ENCODE data around the gene TMCC3.

The TMCC3 gene

GRCh38 chr12:94670075-94670474 lies 19.7 kb upstream of the TMCC3 start:
- no peak overlapping the region for H3K4me3 ChIP-seq (ENCODE audit: low read length)
- H3K9me3 ChIP-seq (replicated peaks; ENCODE audit: insufficient read depth, low read length): no peaks in the 10 kb centered on the region
- no peaks in the 10 kb centered on the region for H3K79me2 ChIP-seq (ENCODE audit: low read length)
- no peaks in the 10 kb centered on the region for H3F3A ChIP-seq (ENCODE audit: insufficient read depth, low read length)
- no peaks in the 10 kb centered on the region for H3K27me3 ChIP-seq (replicated peaks; ENCODE audit: insufficient read depth, low read length)
- no peak overlapping the region for H3K9ac ChIP-seq (ENCODE audit: low read length)
- no peaks in the 10 kb centered on the region for H3K36me3 ChIP-seq (replicated peaks; ENCODE audit: insufficient read depth, low read length)
- H3K4me1 ChIP-seq (ENCODE audit: low read length): no peaks in the 10 kb centered on the region
- H2AFZ ChIP-seq (ENCODE audit: low read length): no peak overlapping the region
- no peak for TF ChIP-seq EZH2phosphoT487 (IDR thresholded peaks at IDR 0.05; ENCODE audit: low read length)
- TF ChIP-seq, protein P1, sequence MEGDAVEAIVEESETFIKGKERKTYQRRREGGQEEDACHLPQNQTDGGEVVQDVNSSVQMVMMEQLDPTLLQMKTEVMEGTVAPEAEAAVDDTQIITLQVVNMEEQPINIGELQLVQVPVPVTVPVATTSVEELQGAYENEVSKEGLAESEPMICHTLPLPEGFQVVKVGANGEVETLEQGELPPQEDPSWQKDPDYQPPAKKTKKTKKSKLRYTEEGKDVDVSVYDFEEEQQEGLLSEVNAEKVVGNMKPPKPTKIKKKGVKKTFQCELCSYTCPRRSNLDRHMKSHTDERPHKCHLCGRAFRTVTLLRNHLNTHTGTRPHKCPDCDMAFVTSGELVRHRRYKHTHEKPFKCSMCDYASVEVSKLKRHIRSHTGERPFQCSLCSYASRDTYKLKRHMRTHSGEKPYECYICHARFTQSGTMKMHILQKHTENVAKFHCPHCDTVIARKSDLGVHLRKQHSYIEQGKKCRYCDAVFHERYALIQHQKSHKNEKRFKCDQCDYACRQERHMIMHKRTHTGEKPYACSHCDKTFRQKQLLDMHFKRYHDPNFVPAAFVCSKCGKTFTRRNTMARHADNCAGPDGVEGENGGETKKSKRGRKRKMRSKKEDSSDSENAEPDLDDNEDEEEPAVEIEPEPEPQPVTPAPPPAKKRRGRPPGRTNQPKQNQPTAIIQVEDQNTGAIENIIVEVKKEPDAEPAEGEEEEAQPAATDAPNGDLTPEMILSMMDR (IDR thresholded peaks at IDR 0.05; ENCODE audit: low read length): no peak
- no peak for TF ChIP-seq EZH2 (optimal IDR thresholded peaks at IDR 0.05; ENCODE audit: low read depth, low read length)
- no peak overlapping the region for H3K27ac ChIP-seq (ENCODE audit: low read length)
- no peaks in the 10 kb centered on the region for H3K9me2 ChIP-seq (replicated peaks; ENCODE audit: insufficient read depth, low read length)
- no peak for DNase-seq
- no peaks in the 10 kb centered on the region for H4K20me1 ChIP-seq (ENCODE audit: insufficient read depth, low read length)
- no peak overlapping the region for H3K4me2 ChIP-seq (ENCODE audit: low read depth, low read length)

DNA sequence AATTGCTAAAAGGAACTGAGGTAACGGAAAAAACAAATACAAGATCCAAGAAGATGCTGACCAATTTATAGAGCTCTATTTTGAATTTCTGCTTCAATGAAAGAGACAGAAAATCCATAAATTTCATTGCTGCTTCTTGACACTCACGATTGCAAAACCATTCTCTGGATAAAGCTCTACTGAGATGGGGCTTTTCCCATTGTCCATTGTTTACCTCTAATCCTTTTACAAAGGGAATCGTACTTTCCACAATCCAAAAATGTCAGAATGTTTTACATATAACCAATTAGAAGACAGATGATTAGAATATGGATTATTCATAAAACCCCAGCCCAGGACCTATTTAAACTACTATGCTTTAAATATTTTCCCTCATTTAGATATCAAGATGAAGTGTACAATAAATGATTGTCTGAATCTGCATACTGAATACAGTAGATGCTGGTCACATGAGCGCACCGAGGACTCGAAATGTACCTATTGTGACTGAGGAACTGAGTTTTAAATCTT lies 16.7 kb upstream of the TMCC3 start:
- no peak for TF ChIP-seq EZH2phosphoT487 (IDR thresholded peaks at IDR 0.05; ENCODE audit: low read length)
- TF ChIP-seq EZH2 (optimal IDR thresholded peaks at IDR 0.05; ENCODE audit: low read depth, low read length): no peak
- TF ChIP-seq, protein P1 (IDR thresholded peaks at IDR 0.05; ENCODE audit: low read length): no peak
- Histone ChIP-seq H3K4me3 (ENCODE audit: low read length) (no peak overlapping the region), H3K27ac (ENCODE audit: low read length) (no peak overlapping the region), H3K36me3 (replicated peaks; ENCODE audit: insufficient read depth, low read length) (no peaks in the 10 kb centered on the region), H3K9ac (ENCODE audit: low read length) (no peak overlapping the region), H2AFZ (ENCODE audit: low read length) (no peak overlapping the region), H3F3A (ENCODE audit: insufficient read depth, low read length) (no peaks in the 10 kb centered on the region), H3K4me1 (ENCODE audit: low read length) (no peaks in the 10 kb centered on the region), H4K20me1 (ENCODE audit: insufficient read depth, low read length) (no peaks in the 10 kb centered on the region), H3K9me3 (replicated peaks; ENCODE audit: insufficient read depth, low read length) (no peaks in the 10 kb centered on the region), H3K79me2 (ENCODE audit: low read length) (no peaks in the 10 kb centered on the region), H3K9me2 (replicated peaks; ENCODE audit: insufficient read depth, low read length) (no peaks in the 10 kb centered on the region), H3K27me3 (replicated peaks; ENCODE audit: insufficient read depth, low read length) (no peaks in the 10 kb centered on the region), H3K4me2 (ENCODE audit: low read depth, low read length) (no peak overlapping the region)
- no peak for DNase-seq

DNA sequence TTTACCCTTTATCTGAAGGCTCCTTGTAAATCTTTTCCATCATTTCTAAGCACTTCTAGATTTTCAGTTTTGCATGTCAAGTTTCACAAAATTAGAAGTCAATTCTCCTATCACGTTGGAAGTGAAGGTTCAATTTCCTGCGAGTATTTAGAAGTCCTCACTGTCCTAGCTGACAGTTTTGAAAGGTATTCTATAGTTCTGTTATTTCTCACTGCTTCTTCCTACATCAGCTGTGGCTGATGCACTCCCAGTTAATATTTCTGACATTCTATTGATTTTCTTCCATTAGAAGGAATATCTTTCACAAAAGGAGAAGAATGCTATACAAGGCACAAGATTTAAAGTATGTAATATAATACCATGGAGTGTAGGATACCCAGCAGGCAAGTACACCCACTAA lies 15.8 kb upstream of the TMCC3 start:
- no peak overlapping the region for H3K4me3 ChIP-seq (ENCODE audit: low read length)
- no peak overlapping the region for H2AFZ ChIP-seq (ENCODE audit: low read length)
- TF ChIP-seq EZH2phosphoT487 (IDR thresholded peaks at IDR 0.05; ENCODE audit: low read length) (no peak), EZH2 (optimal IDR thresholded peaks at IDR 0.05; ENCODE audit: low read depth, low read length) (no peak)
- TF ChIP-seq, protein P1 (IDR thresholded peaks at IDR 0.05; ENCODE audit: low read length): no peak
- no peaks in the 10 kb centered on the region for H3K27me3 ChIP-seq (replicated peaks; ENCODE audit: insufficient read depth, low read length)
- H3F3A ChIP-seq (ENCODE audit: insufficient read depth, low read length): no peaks in the 10 kb centered on the region
- H3K79me2 ChIP-seq (ENCODE audit: low read length): no peaks in the 10 kb centered on the region
- H3K4me1 ChIP-seq (ENCODE audit: low read length): no peaks in the 10 kb centered on the region
- H3K9me2 ChIP-seq (replicated peaks; ENCODE audit: insufficient read depth, low read length): no peaks in the 10 kb centered on the region
- DNase-seq: no peak
- H3K9me3 ChIP-seq (replicated peaks; ENCODE audit: insufficient read depth, low read length): no peaks in the 10 kb centered on the region
- H3K9ac ChIP-seq (ENCODE audit: low read length): no peak overlapping the region
- H3K27ac ChIP-seq (ENCODE audit: low read length): no peak overlapping the region
- no peak overlapping the region for H3K4me2 ChIP-seq (ENCODE audit: low read depth, low read length)
- H3K36me3 ChIP-seq (replicated peaks; ENCODE audit: insufficient read depth, low read length): no peaks in the 10 kb centered on the region
- no peaks in the 10 kb centered on the region for H4K20me1 ChIP-seq (ENCODE audit: insufficient read depth, low read length)

All from MM.1S (cell line).